ENCODE measurements around the gene SLC27A6.
"Not testable (repeated sequence)": the region's sequence is repeated elsewhere in the genome, so short reads cannot be mapped to it uniquely, and the experiment has no call there.

Gene SLC27A6

DNA sequence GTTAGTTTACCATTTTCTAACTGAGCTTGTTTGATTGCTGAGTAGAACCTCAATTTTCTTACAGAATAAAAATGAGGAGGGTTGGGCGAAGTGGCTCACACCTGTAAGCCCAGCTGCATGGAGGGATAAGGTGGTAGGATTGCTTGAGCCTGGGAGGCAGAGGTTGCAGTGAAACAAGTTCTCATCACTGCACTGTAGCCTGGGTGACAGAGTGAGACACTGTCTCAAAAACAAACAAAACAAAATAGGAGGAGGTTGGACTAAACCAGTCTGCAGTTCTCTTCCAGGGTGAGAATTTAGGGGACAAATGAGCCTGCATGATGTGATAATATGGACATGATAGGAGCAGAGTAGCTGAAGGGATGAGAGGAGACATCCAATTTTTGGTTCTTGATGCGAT is 57.3 kb downstream of the SLC27A6 start:
- TF ChIP-seq, protein P1, sequence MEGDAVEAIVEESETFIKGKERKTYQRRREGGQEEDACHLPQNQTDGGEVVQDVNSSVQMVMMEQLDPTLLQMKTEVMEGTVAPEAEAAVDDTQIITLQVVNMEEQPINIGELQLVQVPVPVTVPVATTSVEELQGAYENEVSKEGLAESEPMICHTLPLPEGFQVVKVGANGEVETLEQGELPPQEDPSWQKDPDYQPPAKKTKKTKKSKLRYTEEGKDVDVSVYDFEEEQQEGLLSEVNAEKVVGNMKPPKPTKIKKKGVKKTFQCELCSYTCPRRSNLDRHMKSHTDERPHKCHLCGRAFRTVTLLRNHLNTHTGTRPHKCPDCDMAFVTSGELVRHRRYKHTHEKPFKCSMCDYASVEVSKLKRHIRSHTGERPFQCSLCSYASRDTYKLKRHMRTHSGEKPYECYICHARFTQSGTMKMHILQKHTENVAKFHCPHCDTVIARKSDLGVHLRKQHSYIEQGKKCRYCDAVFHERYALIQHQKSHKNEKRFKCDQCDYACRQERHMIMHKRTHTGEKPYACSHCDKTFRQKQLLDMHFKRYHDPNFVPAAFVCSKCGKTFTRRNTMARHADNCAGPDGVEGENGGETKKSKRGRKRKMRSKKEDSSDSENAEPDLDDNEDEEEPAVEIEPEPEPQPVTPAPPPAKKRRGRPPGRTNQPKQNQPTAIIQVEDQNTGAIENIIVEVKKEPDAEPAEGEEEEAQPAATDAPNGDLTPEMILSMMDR (IDR thresholded peaks at IDR 0.05) = no peak
- no peak overlapping the region for H3K27ac ChIP-seq
- no peak overlapping the region for H3K4me3 ChIP-seq
- no peak for DNase-seq (ENCODE audit: low spot score)

DNA sequence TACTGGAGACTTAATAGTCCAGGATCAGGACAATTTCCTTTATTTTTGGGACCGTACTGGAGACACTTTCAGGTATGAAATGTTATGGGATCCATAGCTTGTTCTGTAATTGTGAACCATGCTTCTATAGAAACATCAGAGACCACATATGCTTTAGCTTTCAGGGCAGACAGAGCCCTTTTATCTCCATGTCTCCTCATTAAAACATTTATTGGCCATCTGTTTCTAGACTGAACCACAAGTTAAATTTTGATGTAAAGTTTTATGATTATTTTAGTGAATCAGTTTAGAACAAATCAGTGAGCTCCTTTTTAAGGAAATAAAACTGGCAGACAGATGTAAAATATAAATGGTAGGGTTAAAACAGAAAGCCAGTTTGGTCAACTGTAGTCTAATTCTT is 62.0 kb downstream of the SLC27A6 start:
- TF ChIP-seq, protein P1 (IDR thresholded peaks at IDR 0.05) = no peak

DNA sequence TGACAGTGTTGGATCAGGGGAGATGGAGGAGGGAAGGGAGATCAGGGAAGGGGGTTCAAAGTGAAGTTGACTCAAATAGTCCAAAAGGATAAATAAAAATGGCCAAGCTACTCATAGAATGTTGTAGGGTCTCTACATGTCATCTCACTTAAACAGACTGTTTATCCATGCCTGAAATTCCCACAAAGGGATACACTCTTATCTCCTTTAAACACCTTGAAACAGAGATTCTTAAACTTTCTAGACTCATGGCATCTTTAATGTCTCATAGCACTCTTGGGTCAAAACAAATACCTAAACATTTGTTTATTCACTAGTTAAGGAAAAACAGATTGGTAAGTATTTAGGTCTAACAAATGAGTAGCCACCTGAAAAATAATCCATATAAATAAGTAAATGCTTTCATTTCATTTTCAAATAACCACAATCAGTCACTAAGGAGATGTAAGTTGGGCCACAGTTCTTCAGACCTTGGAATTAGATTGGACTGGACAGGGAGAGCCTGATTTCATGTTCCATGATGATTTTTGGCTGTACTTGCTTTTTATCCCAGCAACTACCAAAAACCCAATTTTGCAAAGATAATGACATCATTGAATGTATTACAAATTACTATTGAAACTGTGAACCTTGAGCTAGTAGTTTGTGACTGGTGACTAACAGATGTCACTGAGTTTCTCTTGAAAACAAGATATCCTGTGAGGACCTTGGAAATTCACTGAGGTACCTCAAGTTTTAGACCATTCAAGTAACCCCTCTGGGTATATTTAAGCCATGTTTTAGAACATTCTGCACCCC is 66.8 kb downstream of the SLC27A6 start:
- TF ChIP-seq, protein P1 (IDR thresholded peaks at IDR 0.05) = no peak
- no peak overlapping the region for H3K27ac ChIP-seq
- DNase-seq (ENCODE audit: low spot score) = no peak
- H3K4me3 ChIP-seq = no peak overlapping the region

More for the DNA sequence above, 62.0 kb downstream of the SLC27A6 start:
- no peak for DNase-seq (ENCODE audit: low spot score)
- no peak overlapping the region for H3K4me3 ChIP-seq
- no peak overlapping the region for H3K27ac ChIP-seq

DNA sequence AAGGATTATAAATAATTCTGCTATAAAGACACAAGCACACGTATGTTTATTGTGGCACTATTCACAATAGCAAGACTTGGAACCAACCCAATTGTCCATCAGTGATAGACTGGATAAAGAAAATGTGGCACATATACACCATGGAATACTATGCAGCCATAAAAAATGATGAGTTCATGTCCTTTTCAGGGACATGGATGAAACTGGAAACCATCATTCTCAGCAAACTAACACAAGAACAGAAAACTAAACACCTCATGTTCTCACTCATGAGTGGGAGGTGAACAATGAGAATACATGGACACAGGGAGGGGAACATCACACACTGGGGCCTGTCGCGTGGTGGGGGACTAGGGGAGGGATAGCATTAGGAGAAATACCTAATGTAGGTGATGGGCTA is 71.0 kb downstream of the SLC27A6 start:
- not testable (repeated sequence) for H3K27ac ChIP-seq; DNase-seq (ENCODE audit: low spot score); H3K4me3 ChIP-seq

DNA sequence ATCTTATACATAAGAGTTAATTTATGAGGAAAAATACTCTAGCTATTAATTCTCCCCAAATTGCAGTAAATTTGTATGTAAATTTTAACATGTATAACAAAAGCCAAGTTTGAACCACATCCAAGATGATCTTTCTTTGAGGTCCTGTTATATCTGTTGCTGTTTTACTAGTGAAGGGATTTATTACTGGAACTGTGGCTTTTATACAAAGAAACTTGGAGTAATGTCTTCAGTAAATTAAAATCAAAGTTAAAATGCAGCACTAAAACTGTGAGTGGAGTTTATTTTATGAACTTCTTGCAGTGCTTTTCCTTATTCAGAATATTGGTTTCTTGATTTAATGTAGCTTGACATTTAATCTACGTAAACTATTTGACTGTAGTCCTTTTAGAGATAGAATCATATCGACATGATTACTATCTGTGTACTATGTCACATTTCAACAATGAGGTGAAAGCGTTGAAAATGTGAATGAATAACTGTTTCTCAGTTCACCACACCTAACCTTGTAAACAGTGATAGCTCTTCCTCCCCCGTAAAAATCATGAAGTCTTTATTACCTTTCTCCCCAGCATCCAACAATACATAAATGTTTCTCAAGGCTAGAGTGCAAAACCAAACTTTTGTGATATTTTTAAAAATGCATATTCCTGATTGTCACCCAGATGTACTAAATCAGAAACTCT is 76.1 kb downstream of the SLC27A6 start:
- no peak overlapping the region for H3K27ac ChIP-seq
- no peak overlapping the region for H3K4me3 ChIP-seq
- no peak for DNase-seq (ENCODE audit: low spot score)
- TF ChIP-seq, protein P1 (IDR thresholded peaks at IDR 0.05) = no peak

DNA sequence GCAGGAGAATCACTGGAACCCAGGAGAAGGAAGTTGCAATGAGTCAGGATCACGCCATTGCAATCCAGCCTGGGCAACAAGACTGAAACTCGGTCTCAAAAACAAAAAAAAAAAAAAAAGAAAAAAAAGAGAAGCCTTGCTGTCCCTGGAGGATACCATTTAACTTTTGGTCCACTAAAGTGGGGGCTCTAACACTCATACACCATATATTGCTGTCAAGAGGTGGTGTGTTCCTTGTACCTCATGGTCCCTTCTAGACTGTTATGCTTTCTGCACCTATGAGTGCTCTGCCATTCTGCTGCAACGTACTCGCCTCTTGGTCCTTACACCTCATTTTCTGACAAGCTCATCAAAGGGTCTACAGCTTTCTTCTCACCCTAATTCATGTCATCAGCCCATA is 77.0 kb downstream of the SLC27A6 start:
- TF ChIP-seq, protein P1 (IDR thresholded peaks at IDR 0.05) = no peak
- H3K27ac ChIP-seq = no peak overlapping the region
- DNase-seq (ENCODE audit: low spot score) = no peak
- H3K4me3 ChIP-seq = no peak overlapping the region

DNA sequence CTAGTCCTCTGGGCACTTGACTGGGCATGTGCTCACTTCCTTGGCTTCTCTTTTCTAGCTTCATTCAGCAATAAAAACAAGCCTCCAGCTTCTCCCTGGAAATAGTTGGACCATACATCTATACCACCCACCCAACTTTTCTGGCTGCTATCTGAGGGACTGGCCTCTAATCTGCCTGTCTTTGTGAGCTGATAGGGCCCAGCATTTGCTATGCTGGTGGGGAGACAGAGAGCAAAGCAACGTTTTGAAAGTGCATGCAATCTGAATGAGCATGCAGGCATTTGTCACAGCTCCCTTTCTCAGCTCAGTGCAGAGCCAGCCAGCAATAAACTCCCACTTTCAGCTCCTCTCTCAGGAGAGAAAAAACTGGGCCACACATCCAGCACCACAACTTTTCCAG is 78.6 kb downstream of the SLC27A6 start:
- H3K4me3 ChIP-seq = no peak overlapping the region
- H3K27ac ChIP-seq = no peak overlapping the region
- no peak for DNase-seq (ENCODE audit: low spot score)
- TF ChIP-seq, protein P1 (IDR thresholded peaks at IDR 0.05) = no peak

Measured in coronary artery (tissue), 2 donors.